HepG2 (cell line): ENCODE results near the gene MYO16. TPM values are rescaled to one million over a fixed set of nuclear protein-coding genes. Genes with fewer than 3 reads are reported as not detected.

Source experiments
- ATAC-seq: fragments of 200-7000 bp; cut with Tn5 transposase; 3 replicates; pipeline ENCODE4 v1.9.1; 2020; ENCODE audit warnings: mild to moderate bottlenecking, moderate library complexity
- BruUV-seq: library from RNA; stranded (reverse); fragments of 400-500 nt; replicated peaks from 2 replicates; lab custom pipeline; 2021; lab: Mats Ljungman, UMichigan
- CTCF ChIA-PET: fragments of 300-600 bp; formaldehyde crosslinking; extraction: SDS; loops from one replicate; lab custom pipeline; 2021; ENCODE audit warnings: low total read pairs, inconsistent platforms, low intra/inter-chr PET ratio; lab: Yijun Ruan, JAX
- POLR2A ChIA-PET: fragments of 350-600 bp; sonication (Branson Sonifier 250); formaldehyde crosslinking; loops from one replicate; lab custom pipeline; 2020; ENCODE audit warnings: antibody characterized with exemption, inconsistent platforms; lab: Yijun Ruan, JAX
- DNase-seq: peaks from one replicate; pipeline ENCODE4 v3.0.0-alpha.2; 2015; ENCODE audit warnings: low spot score
- FAIRE-seq: peaks from 3 replicates; lab custom pipeline; 2011; peaks lifted over from hg19 to GRCh38; lab: Jason Lieb, UNC
- H2AFZ ChIP-seq: one replicate; pipeline ENCODE4 v1.6.1; 2011; ENCODE audit warnings: low read length, inconsistent platforms
- H3K27ac ChIP-seq: fragments of 300-600 bp; 3 replicates; pipeline ENCODE4 v1.8.0; 2011; ENCODE audit warnings: mixed run types, mild to moderate bottlenecking, mixed read lengths, low read length, inconsistent platforms; ENCODE audit not compliant: insufficient read depth; ENCODE audit errors: extremely low read length
- H3K27me3 ChIP-seq, 2 experiments: fragments of 200-600 bp in 1 of 2; 2 replicates in 1 of 2; 3 replicates in 1 of 2; pipeline versions ENCODE4 v1.6.0 to v1.8.0; 2011; ENCODE audit warnings: low read length in 2 of 2, mild to moderate bottlenecking in 2 of 2, moderate library complexity in 2 of 2, inconsistent platforms in 1 of 2; ENCODE audit not compliant: insufficient read depth in 2 of 2, control insufficient read depth in 1 of 2
- H3K36me3 ChIP-seq, 2 experiments: fragments of 200-600 bp in 1 of 2; replicated peaks in 1 of 2; 2 replicates in 1 of 2; 3 replicates in 1 of 2; pipeline versions ENCODE4 v1.5.1 to v1.8.0; 2011; ENCODE audit warnings: low read length in 2 of 2, inconsistent platforms in 1 of 2; ENCODE audit not compliant: insufficient read depth in 2 of 2, control insufficient read depth in 1 of 2
- H3K4me1 ChIP-seq: 2 replicates; pipeline ENCODE4 v1.5.1; 2012; ENCODE audit warnings: low read length, inconsistent platforms; ENCODE audit not compliant: insufficient read depth
- H3K4me2 ChIP-seq: 2 replicates; pipeline ENCODE4 v1.6.0; 2011; ENCODE audit warnings: low read depth, low read length, inconsistent platforms
- H3K4me3 ChIP-seq, 3 experiments: fragments of 200-600 bp in 1 of 3; sonication (generic), shearing (Covaris generic) in 1 of 3; replicated peaks in 1 of 3; 2 replicates each; pipeline ENCODE4 v1.5.1; 2011 to 2016; ENCODE audit warnings: low read length in 3 of 3, inconsistent platforms in 2 of 3, low read depth in 2 of 3, mild to moderate bottlenecking in 2 of 3, control low read depth in 1 of 3, mixed read lengths in 1 of 3; ENCODE audit not compliant: insufficient read depth in 1 of 3
- H3K79me2 ChIP-seq: one replicate; pipeline ENCODE4 v1.6.1; 2011; ENCODE audit warnings: low read length, inconsistent platforms; ENCODE audit not compliant: insufficient read depth
- H3K9ac ChIP-seq: 2 replicates; pipeline ENCODE4 v1.6.0; 2011; ENCODE audit warnings: mild to moderate bottlenecking, low read depth, low read length, inconsistent platforms; ENCODE audit not compliant: insufficient read depth
- H3K9me3 ChIP-seq: 2 replicates; pipeline ENCODE4 v1.5.1; 2012; ENCODE audit warnings: mild to moderate bottlenecking, low read length
- H4K20me1 ChIP-seq: 2 replicates; pipeline ENCODE4 v1.6.0; 2011; ENCODE audit warnings: inconsistent platforms, mild to moderate bottlenecking, low read length, moderate library complexity; ENCODE audit not compliant: insufficient read depth
- ATF7 ChIP-seq, 2 experiments: fragments of 450-650 bp in 1 of 2; sonication (generic) in 1 of 2; formaldehyde crosslinking in 1 of 2; IDR thresholded peaks; 2 replicates each; pipeline versions ENCODE4 v1.4.0 to v1.6.1; 2016 to 2020; ENCODE audit warnings: antibody characterized with exemption in 1 of 2, mild to moderate bottlenecking in 1 of 2, missing genetic modification reagents in 1 of 2
- MBD4 ChIP-seq: IDR thresholded peaks from 2 replicates; pipeline ENCODE4 v1.6.1; 2012; ENCODE audit warnings: low read length, inconsistent platforms, borderline replicate concordance
- NFE2L1 ChIP-seq: sonication (generic); formaldehyde crosslinking; IDR thresholded peaks from 2 replicates; pipeline ENCODE4 v1.4.0; 2020; ENCODE audit warnings: missing genetic modification reagents, mild to moderate bottlenecking, borderline replicate concordance
- PHF8 ChIP-seq: sonication (generic); formaldehyde crosslinking; IDR thresholded peaks from 2 replicates; pipeline ENCODE4 v1.5.0; 2020; ENCODE audit warnings: missing genetic modification reagents
- SNAI1 ChIP-seq: sonication (generic); formaldehyde crosslinking; IDR thresholded peaks from 2 replicates; pipeline ENCODE4 v1.5.0; 2020; ENCODE audit warnings: mild to moderate bottlenecking, missing genetic modification reagents, borderline replicate concordance
- ZNF282 ChIP-seq: fragments of 450-650 bp; IDR thresholded peaks from 2 replicates; pipeline ENCODE4 v1.6.1; 2018; ENCODE audit not compliant: partially characterized antibody
- WGBS: methylation state at CpG from one replicate; pipeline ENCODE4 v1.1.6; 2017; ENCODE audit warnings: low lambda C conversion rate; 5-methylcytosine and 5-hydroxymethylcytosine counted together
- in situ Hi-C: cut with HindIII; loops from 2 replicates; pipeline ENCODE4 v1.10.0; 2017; ENCODE audit warnings: low pct_unique_long_range_greater_than_20kb; ENCODE audit not compliant: extremely low pct_ligation_motif_present
- intact Hi-C: fragments of 100-400 bp; cut with micrococcal nuclease; formaldehyde crosslinking; loops from one replicate; pipeline ENCODE4 v1.10.0; 2022; ENCODE audit not compliant: unreplicated experiment
- polyA plus RNA-seq, 8 experiments: library from polyadenylated mRNA; depleted of rRNA in 3 of 8; stranded (reverse) in 7 of 8; unstranded in 1 of 8; fragments of >200 nt; fragmentation: Illumina TruSeq in 4 of 8; extraction: Trizol in 4 of 8; gene quantifications; 2 replicates each; pipeline versions ENCODE4 v1.2.1 to v1.2.3, GENCODE V29; 2011 to 2016; ENCODE audit warnings: low read depth in 4 of 8, missing spikeins in 1 of 8, mixed read lengths in 1 of 8; ENCODE audit not compliant: insufficient read depth in 1 of 8
- total RNA-seq, 5 experiments: library from RNA; depleted of rRNA; stranded (reverse); fragments of >200 nt; fragmentation: Illumina TruSeq; extraction: Trizol; gene quantifications; 2 replicates each; pipeline ENCODE4 v1.2.3, GENCODE V29; 2016; ENCODE audit warnings: low read depth in 1 of 5
- TF ChIP-seq, protein P1 (sequence below): IDR thresholded peaks from 2 replicates; pipeline ENCODE4 v1.6.1; 2016; ENCODE audit warnings: low read depth, control low read depth
- TF ChIP-seq, protein P2 (sequence below): sonication (generic); formaldehyde crosslinking; IDR thresholded peaks from 2 replicates; pipeline ENCODE4 v1.4.0; 2020; ENCODE audit warnings: missing genetic modification reagents, low read depth, mild to moderate bottlenecking, borderline replicate concordance
- TF ChIP-seq, protein P3 (sequence below): sonication (generic); formaldehyde crosslinking; IDR thresholded peaks from 2 replicates; pipeline ENCODE4 v1.5.0; 2020; ENCODE audit warnings: mild to moderate bottlenecking, missing genetic modification reagents, borderline replicate concordance

MYO16 gene
- total and polyA plus RNA-seq, 2 of the 13 experiments (the other 11 are each of a cell fraction or from before 2014, with no cell fraction given): not detected

DNA sequence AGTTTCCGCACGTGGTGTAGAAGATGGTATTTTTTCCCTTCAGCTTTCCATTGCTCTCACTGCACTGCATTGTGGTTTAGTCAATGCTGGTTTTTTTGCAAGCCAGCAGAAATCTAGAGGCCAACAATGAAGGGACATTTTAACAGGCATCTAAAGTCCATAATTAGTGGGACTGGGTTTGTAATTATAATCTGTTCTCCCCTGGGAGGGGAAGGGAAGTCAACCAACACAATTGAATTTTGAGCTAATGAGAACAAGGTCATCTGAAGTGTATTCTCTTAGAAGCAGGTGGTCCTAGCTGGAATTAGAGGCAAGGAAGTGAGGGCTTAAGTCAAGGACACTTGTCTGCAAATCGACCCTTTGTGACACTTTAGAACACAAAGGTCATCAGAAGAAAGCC, 156.4 kb downstream of the MYO16 start (continued):
- TF ChIP-seq MBD4 (no peak), ZNF282 (no peak)
- TF ChIP-seq, protein P1, sequence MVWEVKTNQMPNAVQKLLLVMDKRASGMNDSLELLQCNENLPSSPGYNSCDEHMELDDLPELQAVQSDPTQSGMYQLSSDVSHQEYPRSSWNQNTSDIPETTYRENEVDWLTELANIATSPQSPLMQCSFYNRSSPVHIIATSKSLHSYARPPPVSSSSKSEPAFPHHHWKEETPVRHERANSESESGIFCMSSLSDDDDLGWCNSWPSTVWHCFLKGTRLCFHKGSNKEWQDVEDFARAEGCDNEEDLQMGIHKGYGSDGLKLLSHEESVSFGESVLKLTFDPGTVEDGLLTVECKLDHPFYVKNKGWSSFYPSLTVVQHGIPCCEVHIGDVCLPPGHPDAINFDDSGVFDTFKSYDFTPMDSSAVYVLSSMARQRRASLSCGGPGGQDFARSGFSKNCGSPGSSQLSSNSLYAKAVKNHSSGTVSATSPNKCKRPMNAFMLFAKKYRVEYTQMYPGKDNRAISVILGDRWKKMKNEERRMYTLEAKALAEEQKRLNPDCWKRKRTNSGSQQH (CRISPR knock-in tag): no peak
- TF ChIP-seq, all 625 proteins: peak for 0

DNA sequence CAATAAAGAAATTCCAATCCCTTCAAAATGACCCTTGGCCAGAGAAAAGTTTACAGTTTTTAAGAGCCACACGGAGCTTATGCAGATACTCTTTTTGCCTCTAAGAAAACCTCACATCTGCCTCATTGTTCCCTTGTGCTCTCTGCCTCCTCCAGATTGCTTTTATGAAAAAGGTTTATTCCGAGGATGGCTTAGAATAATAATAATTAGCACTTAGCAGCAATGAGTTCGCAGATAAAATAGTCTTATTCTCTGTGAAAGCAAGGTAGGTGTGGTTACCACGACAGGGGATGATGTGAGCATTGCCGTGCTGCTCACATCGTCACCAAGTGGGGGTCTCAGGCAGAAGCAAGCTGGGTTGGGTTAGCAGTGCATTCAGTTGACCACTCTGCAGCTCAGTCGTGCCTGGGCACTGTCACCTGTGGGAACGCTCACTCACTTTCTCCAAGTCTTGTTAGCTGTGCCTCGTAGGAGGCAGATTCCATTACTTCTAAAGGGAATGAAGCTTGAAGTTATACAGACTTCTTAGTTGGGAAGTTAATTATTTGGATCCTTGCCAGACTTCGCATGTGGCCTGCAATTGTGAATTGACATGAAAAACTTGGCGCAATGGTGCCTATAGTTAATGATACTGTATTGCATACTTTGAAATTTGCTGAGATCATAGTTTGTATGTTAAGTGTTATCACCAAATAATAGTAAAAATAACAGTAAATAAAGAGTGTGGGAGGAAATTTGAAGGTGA, 157.2 kb downstream of the MYO16 start:
- WGBS: 7% methylated on average over 10 of the region's 11 CpGs
- ATAC-seq (no peak), FAIRE-seq (no peak)

More for the DNA sequence above, 157.2 kb downstream of the MYO16 start:
- no peaks in the 10 kb centered on the region for H3K36me3 ChIP-seq
- no peak for TF ChIP-seq PHF8
- TF ChIP-seq NFE2L1 (CRISPR knock-in tag): no peak
- no peak for TF ChIP-seq SNAI1 (CRISPR knock-in tag)
- TF ChIP-seq, protein P2, sequence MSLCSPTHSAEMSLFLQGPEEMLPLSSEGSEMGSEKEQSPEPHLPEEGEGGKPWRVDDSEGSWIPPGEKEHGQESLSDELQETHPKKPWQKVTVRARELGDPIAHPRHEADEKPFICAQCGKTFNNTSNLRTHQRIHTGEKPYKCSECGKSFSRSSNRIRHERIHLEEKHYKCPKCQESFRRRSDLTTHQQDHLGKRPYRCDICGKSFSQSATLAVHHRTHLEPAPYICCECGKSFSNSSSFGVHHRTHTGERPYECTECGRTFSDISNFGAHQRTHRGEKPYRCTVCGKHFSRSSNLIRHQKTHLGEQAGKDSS: no peak
- TF ChIP-seq, protein P3, sequence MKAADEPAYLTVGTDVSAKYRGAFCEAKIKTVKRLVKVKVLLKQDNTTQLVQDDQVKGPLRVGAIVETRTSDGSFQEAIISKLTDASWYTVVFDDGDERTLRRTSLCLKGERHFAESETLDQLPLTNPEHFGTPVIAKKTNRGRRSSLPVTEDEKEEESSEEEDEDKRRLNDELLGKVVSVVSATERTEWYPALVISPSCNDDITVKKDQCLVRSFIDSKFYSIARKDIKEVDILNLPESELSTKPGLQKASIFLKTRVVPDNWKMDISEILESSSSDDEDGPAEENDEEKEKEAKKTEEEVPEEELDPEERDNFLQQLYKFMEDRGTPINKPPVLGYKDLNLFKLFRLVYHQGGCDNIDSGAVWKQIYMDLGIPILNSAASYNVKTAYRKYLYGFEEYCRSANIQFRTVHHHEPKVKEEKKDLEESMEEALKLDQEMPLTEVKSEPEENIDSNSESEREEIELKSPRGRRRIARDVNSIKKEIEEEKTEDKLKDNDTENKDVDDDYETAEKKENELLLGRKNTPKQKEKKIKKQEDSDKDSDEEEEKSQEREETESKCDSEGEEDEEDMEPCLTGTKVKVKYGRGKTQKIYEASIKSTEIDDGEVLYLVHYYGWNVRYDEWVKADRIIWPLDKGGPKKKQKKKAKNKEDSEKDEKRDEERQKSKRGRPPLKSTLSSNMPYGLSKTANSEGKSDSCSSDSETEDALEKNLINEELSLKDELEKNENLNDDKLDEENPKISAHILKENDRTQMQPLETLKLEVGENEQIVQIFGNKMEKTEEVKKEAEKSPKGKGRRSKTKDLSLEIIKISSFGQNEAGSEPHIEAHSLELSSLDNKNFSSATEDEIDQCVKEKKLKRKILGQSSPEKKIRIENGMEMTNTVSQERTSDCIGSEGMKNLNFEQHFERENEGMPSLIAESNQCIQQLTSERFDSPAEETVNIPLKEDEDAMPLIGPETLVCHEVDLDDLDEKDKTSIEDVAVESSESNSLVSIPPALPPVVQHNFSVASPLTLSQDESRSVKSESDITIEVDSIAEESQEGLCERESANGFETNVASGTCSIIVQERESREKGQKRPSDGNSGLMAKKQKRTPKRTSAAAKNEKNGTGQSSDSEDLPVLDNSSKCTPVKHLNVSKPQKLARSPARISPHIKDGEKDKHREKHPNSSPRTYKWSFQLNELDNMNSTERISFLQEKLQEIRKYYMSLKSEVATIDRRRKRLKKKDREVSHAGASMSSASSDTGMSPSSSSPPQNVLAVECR: no peak
- TF ChIP-seq ATF7 (IDR thresholded peaks at IDR 0.05): no peak
- no peak for TF ChIP-seq ATF7 (CRISPR knock-in tag; IDR thresholded peaks at IDR 0.05)
- TF ChIP-seq, all 625 proteins: peak for 0
- no peaks in the 10 kb centered on the region for H3K79me2 ChIP-seq
- H3K4me1 ChIP-seq: no peaks in the 10 kb centered on the region
- CTCF ChIA-PET: no interaction called here
- intact Hi-C loops (no loop called here), in situ Hi-C loops (no loop called here)
- DNase-seq: no peak
- no TSS peak for BruUV-seq
- no peaks in the 10 kb centered on the region; a peak in 1 of 5 replicates for H3K27me3 ChIP-seq
- no peak overlapping the region for H3K9ac ChIP-seq
- H2AFZ ChIP-seq: no peak overlapping the region
- no peak overlapping the region for H3K27ac ChIP-seq
- peaks cover 22% of the 10 kb centered on the region for H3K9me3 ChIP-seq
- H3K4me3 ChIP-seq: no peak overlapping the region
- no peaks in the 10 kb centered on the region for H4K20me1 ChIP-seq
- POLR2A ChIA-PET: no interaction called here
- no peak overlapping the region for H3K4me2 ChIP-seq
